Nephron progenitor cell (in vitro differentiated cells): ENCODE results near the gene TLN1.

Experiments
- DNase-seq: peaks from one replicate; pipeline ENCODE4 v3.0.0; 2021
- H3K27ac Mint-ChIP-seq: 2 replicates; pipeline ENCODE4 v1.8.0; 2021; ENCODE audit warnings: mild to moderate bottlenecking, moderate library complexity, mixed read lengths
- H3K27me3 Mint-ChIP-seq: 2 replicates; pipeline ENCODE4 v1.8.0; 2021; ENCODE audit warnings: mild to moderate bottlenecking, low read depth, mixed read lengths; ENCODE audit not compliant: poor library complexity
- H3K36me3 Mint-ChIP-seq: 2 replicates; pipeline ENCODE4 v1.8.0; 2021; ENCODE audit warnings: low read depth, mixed read lengths
- H3K4me1 Mint-ChIP-seq: 2 replicates; pipeline ENCODE4 v1.8.0; 2021; ENCODE audit warnings: mixed read lengths
- H3K4me3 Mint-ChIP-seq: 2 replicates; pipeline ENCODE4 v1.8.0; 2021; ENCODE audit warnings: mild to moderate bottlenecking, moderate library complexity, mixed read lengths
- H3K9me3 Mint-ChIP-seq: 2 replicates; pipeline ENCODE4 v1.8.0; 2021; ENCODE audit warnings: mild to moderate bottlenecking, moderate library complexity, mixed read lengths
- TF ChIP-seq, protein P1 (sequence below): fragments of 200-600 bp; sonication (generic); IDR thresholded peaks from 2 replicates; pipeline ENCODE4 v1.5.0; 2021; ENCODE audit warnings: antibody characterized with exemption

TLN1 gene

DNA sequence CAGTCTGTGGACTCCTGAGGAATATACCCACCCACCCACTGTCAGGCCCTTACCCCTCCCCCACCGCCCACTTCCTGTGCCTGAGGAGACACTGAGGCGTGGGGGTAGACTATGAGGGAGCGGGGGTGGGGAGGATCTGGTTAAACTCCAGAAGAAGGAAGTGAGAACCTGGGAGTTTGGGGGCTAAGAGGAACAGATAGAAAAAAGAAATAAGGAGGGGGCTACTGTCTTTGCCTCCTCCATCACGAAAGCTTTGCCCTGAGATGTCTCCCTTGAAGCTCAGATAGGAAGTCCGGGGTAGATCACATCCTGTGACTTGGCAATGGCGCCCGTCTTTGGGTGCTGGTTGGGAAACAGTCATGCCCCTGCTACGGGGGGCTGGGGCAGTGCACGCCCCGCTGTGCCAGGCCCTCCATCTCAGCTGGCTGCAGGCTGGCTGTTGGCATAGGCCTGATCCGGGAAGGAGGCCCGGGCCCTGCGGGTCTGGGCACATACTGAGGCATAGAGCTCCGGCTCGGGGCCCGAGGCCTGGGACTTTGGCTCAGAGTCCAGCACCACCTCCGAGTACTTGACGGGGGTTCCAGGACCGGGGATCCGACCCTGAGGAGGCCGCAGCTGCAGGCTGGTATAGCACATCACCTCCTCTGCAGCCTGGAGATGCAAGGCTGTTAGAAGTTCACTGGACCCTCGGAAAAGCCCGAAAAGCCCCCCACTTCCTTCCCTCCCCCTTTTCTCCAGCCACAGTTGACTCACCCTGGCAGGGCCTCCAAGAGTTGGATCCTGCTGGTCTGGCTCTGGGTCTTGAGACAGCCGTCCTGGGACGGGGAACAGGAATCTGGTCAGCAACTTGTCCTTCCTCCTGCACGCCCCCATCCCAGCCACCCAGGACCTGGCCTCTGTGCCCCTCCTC, 82.3 kb downstream of the TLN1 start:
- no peak for DNase-seq
- no peak overlapping the region for H3K4me3 Mint-ChIP-seq
- peaks cover 36% of the 10 kb centered on the region for H3K4me1 Mint-ChIP-seq
- H3K27ac Mint-ChIP-seq = no peak overlapping the region
- no peaks in the 10 kb centered on the region for H3K36me3 Mint-ChIP-seq
- peaks cover 9% of the 10 kb centered on the region for H3K27me3 Mint-ChIP-seq
- no peaks in the 10 kb centered on the region for H3K9me3 Mint-ChIP-seq
- TF ChIP-seq, protein P1, sequence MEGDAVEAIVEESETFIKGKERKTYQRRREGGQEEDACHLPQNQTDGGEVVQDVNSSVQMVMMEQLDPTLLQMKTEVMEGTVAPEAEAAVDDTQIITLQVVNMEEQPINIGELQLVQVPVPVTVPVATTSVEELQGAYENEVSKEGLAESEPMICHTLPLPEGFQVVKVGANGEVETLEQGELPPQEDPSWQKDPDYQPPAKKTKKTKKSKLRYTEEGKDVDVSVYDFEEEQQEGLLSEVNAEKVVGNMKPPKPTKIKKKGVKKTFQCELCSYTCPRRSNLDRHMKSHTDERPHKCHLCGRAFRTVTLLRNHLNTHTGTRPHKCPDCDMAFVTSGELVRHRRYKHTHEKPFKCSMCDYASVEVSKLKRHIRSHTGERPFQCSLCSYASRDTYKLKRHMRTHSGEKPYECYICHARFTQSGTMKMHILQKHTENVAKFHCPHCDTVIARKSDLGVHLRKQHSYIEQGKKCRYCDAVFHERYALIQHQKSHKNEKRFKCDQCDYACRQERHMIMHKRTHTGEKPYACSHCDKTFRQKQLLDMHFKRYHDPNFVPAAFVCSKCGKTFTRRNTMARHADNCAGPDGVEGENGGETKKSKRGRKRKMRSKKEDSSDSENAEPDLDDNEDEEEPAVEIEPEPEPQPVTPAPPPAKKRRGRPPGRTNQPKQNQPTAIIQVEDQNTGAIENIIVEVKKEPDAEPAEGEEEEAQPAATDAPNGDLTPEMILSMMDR = no peak
